ENCODE measurements around the gene ACTRT3. TPM values are rescaled to one million over a fixed set of nuclear protein-coding genes. Genes with fewer than 3 reads are reported as not detected.
"Not testable (repeated sequence)": the region's sequence is repeated elsewhere in the genome, so short reads cannot be mapped to it uniquely, and the experiment has no call there.

Gene ACTRT3
- total and polyA plus RNA-seq, 2 donors (not counting 1 experiment from before 2014, with no cell fraction given), result 1.8 to 6.1 TPM

DNA sequence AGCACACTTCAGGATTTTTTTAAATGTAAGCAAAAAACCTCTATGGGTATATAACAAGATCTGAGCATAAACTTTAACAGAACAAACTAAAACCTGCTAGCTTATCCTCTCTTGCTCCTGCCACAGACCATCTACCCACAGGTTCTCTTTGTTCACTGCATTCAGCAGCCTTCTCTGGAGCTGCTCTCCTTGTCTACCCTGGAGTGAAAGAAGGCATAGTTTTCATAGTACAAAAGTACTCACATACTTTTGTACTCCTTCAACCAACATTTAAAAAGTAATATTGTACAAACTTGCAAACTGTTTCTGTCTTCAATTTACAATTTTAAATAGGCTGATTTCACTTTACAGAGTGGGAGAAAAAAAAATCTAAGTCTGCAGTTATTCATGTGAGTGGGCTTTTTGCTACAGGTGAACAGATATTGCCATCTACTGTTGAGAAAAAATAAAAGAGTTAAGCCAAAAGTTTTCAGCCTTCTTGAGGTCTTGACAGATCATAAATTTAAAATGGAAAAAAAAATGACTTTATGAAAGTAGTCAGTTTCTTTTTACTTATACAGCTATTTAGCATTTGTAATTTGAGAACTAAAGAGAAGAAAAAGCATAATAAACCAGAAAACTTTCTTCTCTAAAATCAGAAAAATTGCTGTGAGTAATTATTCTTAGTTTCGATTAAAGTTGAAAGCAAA is 24.9 kb downstream of the ACTRT3 start:
- no peak overlapping the region for H2AFZ ChIP-seq (ENCODE audit: low read length)
- no peaks in the 10 kb centered on the region for H3K9me3 ChIP-seq (ENCODE audit: control insufficient read depth, insufficient read depth, low read depth, low read length)
- no peaks in the 10 kb centered on the region for H3K36me3 ChIP-seq (ENCODE audit: control insufficient read depth, insufficient read depth, low read length)
- no peak overlapping the region for H3K27ac ChIP-seq (ENCODE audit: insufficient read depth, low read length)
- no peaks in the 10 kb centered on the region for H4K20me1 ChIP-seq (ENCODE audit: control insufficient read depth, extremely low read depth, insufficient read depth, low read length)
- H3K27me3 ChIP-seq (ENCODE audit: control insufficient read depth, insufficient read depth, low read length), result no peaks in the 10 kb centered on the region
- no peak overlapping the region for H3K4me2 ChIP-seq (ENCODE audit: extremely low read depth, insufficient read depth, low read length)
- no peak overlapping the region for H3K9ac ChIP-seq (ENCODE audit: insufficient read depth, low read length)
- no peak overlapping the region for H3K4me3 ChIP-seq (replicated peaks in 1 of 4; ENCODE audit: control extremely low read depth in 1 of 4, insufficient read depth in 1 of 4, low read depth in 3 of 4, low read length in 4 of 4)
- peak; percentile 20 to 77 for DNase-seq (ENCODE audit: low read depth in 2 of 2)
- no peak for TF ChIP-seq EZH2 (IDR thresholded peaks at IDR 0.05; ENCODE audit: low read length, missing control alignments)
- TF ChIP-seq, protein P1, sequence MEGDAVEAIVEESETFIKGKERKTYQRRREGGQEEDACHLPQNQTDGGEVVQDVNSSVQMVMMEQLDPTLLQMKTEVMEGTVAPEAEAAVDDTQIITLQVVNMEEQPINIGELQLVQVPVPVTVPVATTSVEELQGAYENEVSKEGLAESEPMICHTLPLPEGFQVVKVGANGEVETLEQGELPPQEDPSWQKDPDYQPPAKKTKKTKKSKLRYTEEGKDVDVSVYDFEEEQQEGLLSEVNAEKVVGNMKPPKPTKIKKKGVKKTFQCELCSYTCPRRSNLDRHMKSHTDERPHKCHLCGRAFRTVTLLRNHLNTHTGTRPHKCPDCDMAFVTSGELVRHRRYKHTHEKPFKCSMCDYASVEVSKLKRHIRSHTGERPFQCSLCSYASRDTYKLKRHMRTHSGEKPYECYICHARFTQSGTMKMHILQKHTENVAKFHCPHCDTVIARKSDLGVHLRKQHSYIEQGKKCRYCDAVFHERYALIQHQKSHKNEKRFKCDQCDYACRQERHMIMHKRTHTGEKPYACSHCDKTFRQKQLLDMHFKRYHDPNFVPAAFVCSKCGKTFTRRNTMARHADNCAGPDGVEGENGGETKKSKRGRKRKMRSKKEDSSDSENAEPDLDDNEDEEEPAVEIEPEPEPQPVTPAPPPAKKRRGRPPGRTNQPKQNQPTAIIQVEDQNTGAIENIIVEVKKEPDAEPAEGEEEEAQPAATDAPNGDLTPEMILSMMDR (conservative IDR thresholded peaks at IDR 0.05 in 1 of 2, IDR thresholded peaks at IDR 0.05 in 1 of 2; ENCODE audit: low read depth in 1 of 2, low read length in 2 of 2), result peak; percentile 11 to 43
- no peaks in the 10 kb centered on the region for H3K79me2 ChIP-seq (ENCODE audit: control insufficient read depth, insufficient read depth, low read length)
- no peaks in the 10 kb centered on the region for H3K4me1 ChIP-seq (ENCODE audit: control insufficient read depth, extremely low read depth, insufficient read depth, low read length)

DNA sequence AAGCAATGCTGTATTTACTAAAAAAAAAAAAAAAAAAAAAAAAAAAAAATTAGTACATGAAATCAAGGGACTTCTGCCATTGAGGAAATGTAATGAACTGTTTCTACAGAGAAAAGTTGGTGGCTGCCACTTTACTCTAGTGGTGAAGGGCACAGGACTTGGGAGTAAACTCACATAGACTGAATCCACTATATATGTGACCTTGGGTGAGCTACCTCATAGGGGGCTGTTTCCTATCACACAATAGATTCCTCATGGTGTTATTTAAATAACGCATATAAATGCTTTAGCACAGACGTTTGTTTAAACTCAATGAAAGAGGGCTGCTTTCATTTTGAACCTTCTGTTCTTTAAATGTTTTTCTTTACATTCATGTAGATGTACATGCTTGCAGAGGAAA is 30.3 kb downstream of the ACTRT3 start:
- no peaks in the 10 kb centered on the region for H4K20me1 ChIP-seq (ENCODE audit: control insufficient read depth, extremely low read depth, insufficient read depth, low read length)
- H3K27me3 ChIP-seq (ENCODE audit: control insufficient read depth, insufficient read depth, low read length), result no peaks in the 10 kb centered on the region
- H3K36me3 ChIP-seq (ENCODE audit: control insufficient read depth, insufficient read depth, low read length), result no peaks in the 10 kb centered on the region
- DNase-seq (ENCODE audit: low read depth in 2 of 2), result no peak
- H3K4me2 ChIP-seq (ENCODE audit: extremely low read depth, insufficient read depth, low read length), result no peak overlapping the region
- H3K27ac ChIP-seq (ENCODE audit: insufficient read depth, low read length), result no peak overlapping the region
- H3K4me1 ChIP-seq (ENCODE audit: control insufficient read depth, extremely low read depth, insufficient read depth, low read length), result no peaks in the 10 kb centered on the region
- no peaks in the 10 kb centered on the region for H3K9me3 ChIP-seq (ENCODE audit: control insufficient read depth, insufficient read depth, low read depth, low read length)
- H3K79me2 ChIP-seq (ENCODE audit: control insufficient read depth, insufficient read depth, low read length), result no peaks in the 10 kb centered on the region
- TF ChIP-seq EZH2 (IDR thresholded peaks at IDR 0.05; ENCODE audit: low read length, missing control alignments), result no peak
- TF ChIP-seq, protein P1 (conservative IDR thresholded peaks at IDR 0.05 in 1 of 2, IDR thresholded peaks at IDR 0.05 in 1 of 2; ENCODE audit: low read depth in 1 of 2, low read length in 2 of 2), result no peak
- no peak overlapping the region for H2AFZ ChIP-seq (ENCODE audit: low read length)
- no peak overlapping the region for H3K4me3 ChIP-seq (replicated peaks in 1 of 4; ENCODE audit: control extremely low read depth in 1 of 4, insufficient read depth in 1 of 4, low read depth in 3 of 4, low read length in 4 of 4)
- no peak overlapping the region for H3K9ac ChIP-seq (ENCODE audit: insufficient read depth, low read length)

GRCh38 chr3:169731857-169732256 is 37.5 kb downstream of the ACTRT3 start:
- not testable (repeated sequence) for H2AFZ ChIP-seq (ENCODE audit: low read length); H3K36me3 ChIP-seq (ENCODE audit: control insufficient read depth, insufficient read depth, low read length); H4K20me1 ChIP-seq (ENCODE audit: control insufficient read depth, extremely low read depth, insufficient read depth, low read length); H3K4me2 ChIP-seq (ENCODE audit: extremely low read depth, insufficient read depth, low read length); H3K27ac ChIP-seq (ENCODE audit: insufficient read depth, low read length); H3K4me1 ChIP-seq (ENCODE audit: control insufficient read depth, extremely low read depth, insufficient read depth, low read length); H3K9me3 ChIP-seq (ENCODE audit: control insufficient read depth, insufficient read depth, low read depth, low read length); H3K4me3 ChIP-seq (replicated peaks in 1 of 4; ENCODE audit: control extremely low read depth in 1 of 4, insufficient read depth in 1 of 4, low read depth in 3 of 4, low read length in 4 of 4); DNase-seq (ENCODE audit: low read depth in 2 of 2); H3K27me3 ChIP-seq (ENCODE audit: control insufficient read depth, insufficient read depth, low read length); H3K79me2 ChIP-seq (ENCODE audit: control insufficient read depth, insufficient read depth, low read length); H3K9ac ChIP-seq (ENCODE audit: insufficient read depth, low read length)

Measured in fibroblast of lung (primary cell).